Measurements from ENCODE around the gene ADAM8.

DNA sequence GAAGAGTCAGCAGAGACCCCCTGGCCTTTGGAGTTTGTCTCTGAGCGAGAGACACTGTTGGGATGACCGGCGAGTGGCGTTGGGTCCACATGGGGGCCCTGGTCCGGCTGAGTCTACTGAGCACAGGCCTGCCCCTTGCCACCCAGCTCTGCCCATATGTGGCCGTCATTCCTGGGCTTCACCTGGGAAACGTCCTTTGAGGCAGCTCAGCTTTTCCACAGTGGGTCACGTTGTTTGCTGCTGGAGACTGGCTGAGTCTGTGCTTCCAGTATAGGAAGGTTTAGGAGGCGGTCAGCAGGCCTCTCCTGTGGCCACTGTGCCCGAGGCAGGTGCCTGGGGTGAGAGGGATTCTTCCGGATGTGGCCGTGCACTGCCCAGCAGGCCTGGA is 17.1 kb downstream of the ADAM8 start:
- TF ChIP-seq, protein P1, sequence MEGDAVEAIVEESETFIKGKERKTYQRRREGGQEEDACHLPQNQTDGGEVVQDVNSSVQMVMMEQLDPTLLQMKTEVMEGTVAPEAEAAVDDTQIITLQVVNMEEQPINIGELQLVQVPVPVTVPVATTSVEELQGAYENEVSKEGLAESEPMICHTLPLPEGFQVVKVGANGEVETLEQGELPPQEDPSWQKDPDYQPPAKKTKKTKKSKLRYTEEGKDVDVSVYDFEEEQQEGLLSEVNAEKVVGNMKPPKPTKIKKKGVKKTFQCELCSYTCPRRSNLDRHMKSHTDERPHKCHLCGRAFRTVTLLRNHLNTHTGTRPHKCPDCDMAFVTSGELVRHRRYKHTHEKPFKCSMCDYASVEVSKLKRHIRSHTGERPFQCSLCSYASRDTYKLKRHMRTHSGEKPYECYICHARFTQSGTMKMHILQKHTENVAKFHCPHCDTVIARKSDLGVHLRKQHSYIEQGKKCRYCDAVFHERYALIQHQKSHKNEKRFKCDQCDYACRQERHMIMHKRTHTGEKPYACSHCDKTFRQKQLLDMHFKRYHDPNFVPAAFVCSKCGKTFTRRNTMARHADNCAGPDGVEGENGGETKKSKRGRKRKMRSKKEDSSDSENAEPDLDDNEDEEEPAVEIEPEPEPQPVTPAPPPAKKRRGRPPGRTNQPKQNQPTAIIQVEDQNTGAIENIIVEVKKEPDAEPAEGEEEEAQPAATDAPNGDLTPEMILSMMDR (IDR thresholded peaks at IDR 0.05; ENCODE audit: poor library complexity, severe bottlenecking): no peak
- TF ChIP-seq POLR2AphosphoS5 (IDR thresholded peaks at IDR 0.05): no peak
- TF ChIP-seq EZH2 (IDR thresholded peaks at IDR 0.05; ENCODE audit: borderline replicate concordance, insufficient read depth, low read length, poor library complexity, severe bottlenecking): no peak
- TF ChIP-seq EP300 (conservative IDR thresholded peaks at IDR 0.05; ENCODE audit: poor library complexity, severe bottlenecking): no peak
